Activated CD4-positive, alpha-beta T cell treated with anti-CD3 and anti-CD28 coated beads for 4 hours (primary cell): Measurements from ENCODE around the gene PTPRT.

Experiments used
- DNase-seq, 2 donors: peaks; one replicate each; pipeline ENCODE4 v3.0.0-alpha.2; 2020

Gene PTPRT

GRCh38 chr20:43016257-43016656, 173.4 kb downstream of the PTPRT start:
- DNase-seq = no peak

GRCh38 chr20:43015566-43015965, 174.1 kb downstream of the PTPRT start:
- no peak for DNase-seq

GRCh38 chr20:43014206-43014605, 175.5 kb downstream of the PTPRT start:
- DNase-seq = no peak

GRCh38 chr20:43011491-43011890, 178.2 kb downstream of the PTPRT start:
- DNase-seq = no peak

- DNase-seq = no peak
Observed at GRCh38 chr20:43009532-43009931, 180.2 kb downstream of the PTPRT start.

GRCh38 chr20:43007525-43007924, 182.2 kb downstream of the PTPRT start:
- DNase-seq = no peak

- DNase-seq = no peak
Observed at GRCh38 chr20:43006651-43007375, 182.9 kb downstream of the PTPRT start.

GRCh38 chr20:43003318-43003944, 186.3 kb downstream of the PTPRT start:
- no peak for DNase-seq

- DNase-seq = no peak
Observed at GRCh38 chr20:42996141-42996540, 193.6 kb downstream of the PTPRT start.

- DNase-seq = no peak
Observed at GRCh38 chr20:42988319-42988718, 201.4 kb downstream of the PTPRT start.

GRCh38 chr20:42987376-42988114, 202.2 kb downstream of the PTPRT start:
- DNase-seq = no peak

GRCh38 chr20:42986143-42986773, 203.4 kb downstream of the PTPRT start:
- no peak for DNase-seq

- DNase-seq = no peak
Observed at GRCh38 chr20:42985628-42986027, 204.1 kb downstream of the PTPRT start.

GRCh38 chr20:42982218-42982617, 207.5 kb downstream of the PTPRT start:
- no peak for DNase-seq

- DNase-seq = no peak
Observed at GRCh38 chr20:42981253-42981652, 208.5 kb downstream of the PTPRT start.

GRCh38 chr20:42979720-42980119, 210.0 kb downstream of the PTPRT start:
- no peak for DNase-seq

GRCh38 chr20:42978184-42978974, 211.3 kb downstream of the PTPRT start:
- no peak for DNase-seq

GRCh38 chr20:42975974-42976373, 213.7 kb downstream of the PTPRT start:
- DNase-seq = no peak

- DNase-seq = no peak
Observed at GRCh38 chr20:42974347-42974746, 215.4 kb downstream of the PTPRT start.

GRCh38 chr20:42972591-42972990, 217.1 kb downstream of the PTPRT start:
- DNase-seq = no peak

- no peak for DNase-seq
Observed at GRCh38 chr20:42968746-42969145, 221.0 kb downstream of the PTPRT start.

- DNase-seq = no peak
Observed at GRCh38 chr20:42963796-42964195, 225.9 kb downstream of the PTPRT start.

- no peak for DNase-seq
Observed at GRCh38 chr20:42961771-42962170, 227.9 kb downstream of the PTPRT start.
